GM12873 (cell line): Measurements from ENCODE around the gene TCHH.

Experiments
- CTCF ChIP-seq: IDR thresholded peaks from 2 replicates; pipeline ENCODE4 v1.5.1; 2012; ENCODE audit warnings: low read depth, mild to moderate bottlenecking, moderate library complexity, low read length, control low read depth; ENCODE audit not compliant: insufficient read depth; ENCODE audit errors: missing control alignments

TCHH gene

GRCh38 chr1:152110365-152110859 lies 4.8 kb downstream of the TCHH start:
- no peak for TF ChIP-seq CTCF

DNA sequence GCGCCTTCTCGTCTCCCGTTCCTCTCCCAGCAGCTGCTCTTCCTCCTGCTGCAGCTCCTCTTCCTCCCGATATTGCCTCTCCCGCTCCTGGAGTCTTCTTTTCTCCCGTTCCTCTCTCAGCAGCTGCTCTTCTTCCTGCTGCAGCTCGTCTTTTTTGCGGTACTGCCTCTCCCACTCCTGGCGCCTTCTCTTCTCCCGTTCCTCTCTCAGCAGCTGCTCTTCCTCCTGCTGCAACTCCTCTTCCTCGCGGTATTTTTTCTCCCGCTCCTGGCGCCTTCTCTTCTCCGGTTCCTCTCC lies 5.3 kb downstream of the TCHH start:
- TF ChIP-seq CTCF = no peak

DNA sequence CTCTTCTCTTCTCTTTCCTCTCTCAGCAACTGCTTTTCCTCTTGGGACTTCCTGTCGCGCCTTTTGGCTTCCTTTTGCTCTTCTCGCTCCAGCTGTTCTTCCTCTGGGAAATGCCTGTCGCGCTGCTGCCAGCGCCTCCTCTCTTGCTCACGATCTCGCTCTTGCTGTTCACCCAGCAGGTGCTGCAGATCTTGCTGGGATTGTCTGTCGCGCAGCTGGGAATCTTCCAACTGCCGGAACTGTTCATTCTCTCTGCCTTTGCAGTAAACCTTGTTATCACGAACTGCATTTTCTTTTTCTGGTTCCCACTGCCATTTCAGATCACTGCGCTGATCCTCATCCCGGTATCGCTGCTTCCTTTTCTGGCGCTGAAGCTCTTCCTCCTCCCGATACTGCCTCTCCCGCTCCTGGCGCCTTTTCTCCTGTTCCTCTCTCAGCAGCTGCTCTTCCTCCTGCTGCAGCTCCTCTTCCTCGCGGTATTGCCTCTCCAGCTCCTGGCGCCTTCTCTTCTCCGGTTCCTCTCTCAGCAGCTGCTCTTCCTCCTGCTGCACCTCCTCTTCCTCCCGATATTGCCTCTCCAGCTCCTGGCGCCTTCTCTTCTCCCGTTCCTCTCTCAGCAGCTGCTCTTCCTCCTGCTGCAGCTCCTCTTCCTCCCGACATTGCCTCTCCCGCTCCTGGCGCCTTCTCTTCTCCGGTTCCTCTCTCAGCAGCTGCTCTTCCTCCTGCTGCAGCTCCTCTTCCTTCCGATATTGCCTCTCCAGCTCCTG lies 5.8 kb downstream of the TCHH start:
- no peak for TF ChIP-seq CTCF

DNA sequence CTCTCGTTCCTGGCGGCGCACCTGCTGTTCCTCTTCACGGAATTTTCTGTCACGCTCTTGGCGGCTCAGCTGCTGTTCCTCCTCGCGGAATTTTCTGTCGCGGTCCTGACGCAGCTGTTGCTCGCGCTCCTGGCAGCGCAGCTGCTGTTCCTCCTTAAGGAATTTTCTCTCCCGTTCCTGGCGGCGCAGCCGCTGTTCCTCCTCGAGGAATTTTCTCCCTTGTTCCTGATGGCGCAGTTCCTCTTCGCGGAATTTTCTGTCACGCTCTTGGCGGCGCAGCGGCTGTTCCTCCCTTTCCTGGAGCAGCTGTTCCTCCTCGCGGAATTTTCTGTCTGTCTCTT lies 6.4 kb downstream of the TCHH start:
- no peak for TF ChIP-seq CTCF

- no peak for TF ChIP-seq CTCF
Observed at GRCh38 chr1:152107984-152108881, 7.0 kb downstream of the TCHH start.

DNA sequence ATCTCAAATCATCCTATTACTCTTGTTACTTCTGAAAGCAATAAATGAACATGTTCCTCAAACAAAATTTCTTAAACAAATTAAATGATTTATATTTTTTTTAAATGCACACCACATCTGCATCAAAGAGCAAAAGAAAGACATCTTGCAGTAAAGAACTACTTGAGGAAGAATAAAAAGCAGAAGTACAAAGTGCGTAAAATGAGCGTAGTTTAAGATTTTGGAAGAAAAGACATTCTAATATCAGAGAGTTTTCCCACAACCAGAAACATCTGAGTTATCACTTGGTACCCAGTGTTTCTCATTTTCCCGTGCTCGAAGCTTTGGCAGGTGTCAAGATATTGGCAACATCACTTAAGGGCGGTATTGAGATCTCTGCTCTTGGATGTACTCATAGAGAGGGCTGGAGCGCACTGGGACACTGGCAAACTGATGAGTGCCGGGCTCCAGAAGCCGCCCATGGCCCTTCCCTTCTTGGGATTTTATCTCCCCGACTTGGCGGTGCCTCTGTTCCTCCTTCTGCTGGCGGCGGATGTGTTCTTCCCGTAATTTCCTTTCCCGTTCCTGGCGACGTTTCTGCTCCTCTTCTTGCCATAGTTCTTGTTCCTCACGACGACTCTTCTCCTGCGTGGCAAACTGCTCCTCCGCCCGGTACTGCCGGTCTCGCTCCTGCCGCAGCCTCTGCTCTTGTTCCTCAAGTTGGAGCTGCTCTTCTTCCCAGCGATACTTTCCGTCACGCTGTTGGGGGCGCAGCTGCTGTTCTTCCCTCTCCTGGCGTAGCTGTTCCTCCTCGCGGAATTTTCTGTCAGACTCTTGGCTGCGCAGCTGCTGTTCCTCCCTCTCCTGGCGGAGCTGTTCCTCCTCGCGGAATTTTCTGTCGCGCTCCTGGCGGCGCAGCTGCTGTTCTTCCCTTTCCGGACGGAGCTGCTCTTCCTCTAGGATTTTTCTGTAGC lies 7.9 kb downstream of the TCHH start:
- TF ChIP-seq CTCF = no peak

DNA sequence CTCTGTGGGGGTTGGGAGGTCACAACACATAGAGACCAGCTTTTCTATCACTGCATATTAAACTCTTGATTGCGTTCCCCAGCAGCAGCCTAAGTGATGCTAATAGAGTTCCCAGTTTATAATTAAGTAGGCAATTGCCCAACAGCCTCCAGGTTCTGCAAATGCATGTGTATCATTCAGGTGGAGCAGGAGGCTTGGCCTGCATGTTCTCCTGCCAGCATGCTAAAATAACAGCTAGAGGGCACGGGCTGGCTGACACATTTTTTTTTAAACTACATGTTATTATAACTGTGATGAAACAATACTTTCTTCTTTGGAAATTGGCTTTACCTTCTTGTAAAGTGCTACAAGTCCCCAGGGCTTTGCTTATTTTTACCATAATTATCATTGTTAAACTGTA lies 10.4 kb downstream of the TCHH start:
- no peak for TF ChIP-seq CTCF
